Neural crest cell (in vitro differentiated cells): ENCODE measurements around the gene JAG2. TPM values are rescaled to one million over a fixed set of nuclear protein-coding genes. Genes with fewer than 3 reads are reported as not detected.

Experiments used
- DNase-seq: peaks from one replicate; pipeline ENCODE4 v3.0.0; 2021; ENCODE audit warnings: low read depth, mixed read lengths, low spot score
- H3K27ac Mint-ChIP-seq: one replicate; pipeline ENCODE4 v1.8.0; 2021; ENCODE audit warnings: mild to moderate bottlenecking, mixed read lengths; ENCODE audit not compliant: unreplicated experiment
- H3K27me3 Mint-ChIP-seq: 2 replicates; pipeline ENCODE4 v1.8.0; 2021; ENCODE audit warnings: low read depth, mild to moderate bottlenecking, mixed read lengths
- H3K36me3 Mint-ChIP-seq: 2 replicates; pipeline ENCODE4 v1.8.0; 2021; ENCODE audit warnings: low read depth, mild to moderate bottlenecking, mixed read lengths
- H3K4me1 Mint-ChIP-seq: 2 replicates; pipeline ENCODE4 v1.8.0; 2021; ENCODE audit warnings: mixed read lengths
- H3K4me3 Mint-ChIP-seq: one replicate; pipeline ENCODE4 v1.8.0; 2021; ENCODE audit warnings: mild to moderate bottlenecking, mixed read lengths
- H3K9me3 Mint-ChIP-seq: 2 replicates; pipeline ENCODE4 v1.8.0; 2021; ENCODE audit warnings: mixed read lengths
- total RNA-seq: library from RNA; stranded (reverse); gene quantifications from 2 replicates; pipeline ENCODE4 v1.2.1, GENCODE V29; 2021
- TF ChIP-seq, protein P1 (sequence below): fragments of 200-600 bp; sonication (generic); conservative IDR thresholded peaks from 2 replicates; pipeline ENCODE4 v1.5.0; 2021; ENCODE audit warnings: antibody characterized with exemption, mild to moderate bottlenecking

The JAG2 gene
- total RNA-seq, 1 donor from 2014 or later: 4.2 TPM

GRCh38 chr14:105150026-105150367 lies 18.6 kb downstream of the JAG2 start:
- H3K9me3 Mint-ChIP-seq: no peaks in the 10 kb centered on the region
- DNase-seq: no peak
- H3K27ac Mint-ChIP-seq: no peak overlapping the region
- H3K4me3 Mint-ChIP-seq: no peak overlapping the region
- no peaks in the 10 kb centered on the region for H3K36me3 Mint-ChIP-seq
- H3K27me3 Mint-ChIP-seq: no peaks in the 10 kb centered on the region
- TF ChIP-seq, protein P1, sequence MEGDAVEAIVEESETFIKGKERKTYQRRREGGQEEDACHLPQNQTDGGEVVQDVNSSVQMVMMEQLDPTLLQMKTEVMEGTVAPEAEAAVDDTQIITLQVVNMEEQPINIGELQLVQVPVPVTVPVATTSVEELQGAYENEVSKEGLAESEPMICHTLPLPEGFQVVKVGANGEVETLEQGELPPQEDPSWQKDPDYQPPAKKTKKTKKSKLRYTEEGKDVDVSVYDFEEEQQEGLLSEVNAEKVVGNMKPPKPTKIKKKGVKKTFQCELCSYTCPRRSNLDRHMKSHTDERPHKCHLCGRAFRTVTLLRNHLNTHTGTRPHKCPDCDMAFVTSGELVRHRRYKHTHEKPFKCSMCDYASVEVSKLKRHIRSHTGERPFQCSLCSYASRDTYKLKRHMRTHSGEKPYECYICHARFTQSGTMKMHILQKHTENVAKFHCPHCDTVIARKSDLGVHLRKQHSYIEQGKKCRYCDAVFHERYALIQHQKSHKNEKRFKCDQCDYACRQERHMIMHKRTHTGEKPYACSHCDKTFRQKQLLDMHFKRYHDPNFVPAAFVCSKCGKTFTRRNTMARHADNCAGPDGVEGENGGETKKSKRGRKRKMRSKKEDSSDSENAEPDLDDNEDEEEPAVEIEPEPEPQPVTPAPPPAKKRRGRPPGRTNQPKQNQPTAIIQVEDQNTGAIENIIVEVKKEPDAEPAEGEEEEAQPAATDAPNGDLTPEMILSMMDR: no peak
- no peaks in the 10 kb centered on the region for H3K4me1 Mint-ChIP-seq

DNA sequence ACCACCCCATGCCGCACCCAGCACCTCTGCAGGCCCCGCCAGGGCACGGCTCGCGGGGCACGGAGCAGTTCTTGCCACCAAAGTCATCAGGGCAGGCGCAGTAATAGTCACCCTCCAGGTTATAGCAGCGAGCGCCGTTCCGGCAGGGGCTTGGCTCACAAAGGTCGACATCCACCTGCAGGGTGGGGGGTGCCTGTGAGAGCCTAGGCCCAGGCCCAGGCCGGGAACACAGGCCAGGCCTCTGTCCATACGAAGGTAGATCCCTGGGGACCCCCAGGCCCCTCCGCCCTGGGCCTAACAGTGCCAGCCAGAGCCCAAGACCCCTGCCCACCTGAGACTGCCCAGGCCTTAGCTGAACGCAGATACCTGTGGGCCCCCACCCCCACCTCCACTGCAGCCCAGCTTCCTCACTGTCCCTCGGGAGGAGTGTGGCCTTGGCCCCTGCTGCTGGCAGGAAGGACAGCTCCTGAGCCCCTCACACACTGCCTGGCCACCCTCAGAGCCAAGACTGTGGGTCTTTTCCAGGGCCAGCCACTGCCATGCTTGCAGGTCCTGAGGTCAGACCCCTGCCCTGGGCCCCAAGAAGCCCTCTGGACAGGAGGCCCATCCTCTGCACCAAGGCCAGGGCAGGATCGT lies 19.3 kb downstream of the JAG2 start:
- Mint-ChIP-seq H3K27me3 (no peaks in the 10 kb centered on the region), H3K4me3 (no peak overlapping the region), H3K36me3 (no peaks in the 10 kb centered on the region), H3K9me3 (no peaks in the 10 kb centered on the region), H3K27ac (no peak overlapping the region), H3K4me1 (no peaks in the 10 kb centered on the region)
- no peak for DNase-seq
- TF ChIP-seq, protein P1: no peak

- Mint-ChIP-seq H3K4me3 (no peak overlapping the region), H3K27me3 (no peaks in the 10 kb centered on the region), H3K9me3 (no peaks in the 10 kb centered on the region), H3K27ac (no peak overlapping the region), H3K36me3 (no peaks in the 10 kb centered on the region), H3K4me1 (no peaks in the 10 kb centered on the region)
- TF ChIP-seq, protein P1: no peak
- no peak for DNase-seq
Measured at GRCh38 chr14:105148604-105149145, 19.9 kb downstream of the JAG2 start.

DNA sequence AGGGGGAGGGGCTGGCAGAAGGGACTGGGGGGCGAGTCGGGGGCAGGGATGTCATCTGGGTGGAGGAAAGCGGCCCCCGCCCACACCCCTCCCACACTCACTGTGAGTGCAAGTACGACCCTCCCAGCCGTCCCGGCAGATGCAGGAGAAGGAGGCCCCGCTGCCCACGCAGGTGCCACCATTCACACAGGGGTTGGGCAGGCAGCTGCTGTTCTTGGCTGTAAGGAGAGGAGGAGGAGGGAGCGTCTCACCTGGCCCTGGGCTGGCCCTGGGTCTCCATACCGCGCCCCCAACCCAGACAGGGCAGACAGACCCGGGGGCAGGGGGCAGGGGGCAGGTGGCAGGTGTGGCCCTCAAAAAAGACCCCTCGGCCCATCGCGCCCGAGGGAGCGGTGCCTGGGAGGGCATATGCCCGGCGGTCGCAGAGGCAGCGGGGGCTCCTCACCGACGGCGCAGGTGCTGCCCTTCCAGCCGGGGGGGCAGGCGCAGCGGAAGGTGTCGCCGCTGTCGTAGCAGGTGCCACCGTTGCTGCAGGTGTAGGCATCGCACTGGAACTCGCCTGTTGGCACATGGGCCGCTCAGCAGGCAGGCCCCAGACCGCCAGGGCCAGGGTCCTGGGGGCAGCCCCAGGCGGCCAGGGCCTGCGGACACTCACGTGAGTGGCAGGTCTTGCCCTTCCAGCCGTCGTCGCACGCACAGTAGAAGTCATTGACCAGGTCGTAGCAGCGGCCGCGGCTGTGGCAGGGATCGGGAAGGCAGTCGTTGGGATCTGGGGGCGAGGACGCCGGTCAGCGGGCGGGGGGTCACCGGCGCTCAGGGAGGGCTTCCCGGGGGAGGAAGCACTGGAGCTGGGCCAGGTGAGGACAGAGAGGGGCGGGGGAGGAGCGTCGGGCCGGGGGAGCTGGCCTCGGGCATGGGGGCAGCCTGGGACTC lies 20.6 kb downstream of the JAG2 start:
- H3K9me3 Mint-ChIP-seq: no peaks in the 10 kb centered on the region
- H3K4me1 Mint-ChIP-seq: no peaks in the 10 kb centered on the region
- no peak for DNase-seq
- TF ChIP-seq, protein P1: no peak
- no peak overlapping the region for H3K4me3 Mint-ChIP-seq
- no peaks in the 10 kb centered on the region for H3K36me3 Mint-ChIP-seq
- H3K27me3 Mint-ChIP-seq: no peaks in the 10 kb centered on the region
- no peak overlapping the region for H3K27ac Mint-ChIP-seq

GRCh38 chr14:105146976-105147635 lies 21.5 kb downstream of the JAG2 start:
- no peak for DNase-seq
- Mint-ChIP-seq H3K27ac (no peak overlapping the region), H3K27me3 (no peaks in the 10 kb centered on the region), H3K4me1 (no peaks in the 10 kb centered on the region), H3K4me3 (no peak overlapping the region), H3K36me3 (no peaks in the 10 kb centered on the region), H3K9me3 (no peaks in the 10 kb centered on the region)
- TF ChIP-seq, protein P1: no peak
